ENCODE data around the gene HRAS. TPM values are rescaled to one million over a fixed set of nuclear protein-coding genes. Genes with fewer than 3 reads are reported as not detected.
"Not testable (repeated sequence)": the region's sequence is repeated elsewhere in the genome, so short reads cannot be mapped to it uniquely, and the experiment has no call there.

HRAS gene
- total RNA-seq, 3 donors from 2014 or later: 41.4 to 50.6 (median 50.1) TPM

DNA sequence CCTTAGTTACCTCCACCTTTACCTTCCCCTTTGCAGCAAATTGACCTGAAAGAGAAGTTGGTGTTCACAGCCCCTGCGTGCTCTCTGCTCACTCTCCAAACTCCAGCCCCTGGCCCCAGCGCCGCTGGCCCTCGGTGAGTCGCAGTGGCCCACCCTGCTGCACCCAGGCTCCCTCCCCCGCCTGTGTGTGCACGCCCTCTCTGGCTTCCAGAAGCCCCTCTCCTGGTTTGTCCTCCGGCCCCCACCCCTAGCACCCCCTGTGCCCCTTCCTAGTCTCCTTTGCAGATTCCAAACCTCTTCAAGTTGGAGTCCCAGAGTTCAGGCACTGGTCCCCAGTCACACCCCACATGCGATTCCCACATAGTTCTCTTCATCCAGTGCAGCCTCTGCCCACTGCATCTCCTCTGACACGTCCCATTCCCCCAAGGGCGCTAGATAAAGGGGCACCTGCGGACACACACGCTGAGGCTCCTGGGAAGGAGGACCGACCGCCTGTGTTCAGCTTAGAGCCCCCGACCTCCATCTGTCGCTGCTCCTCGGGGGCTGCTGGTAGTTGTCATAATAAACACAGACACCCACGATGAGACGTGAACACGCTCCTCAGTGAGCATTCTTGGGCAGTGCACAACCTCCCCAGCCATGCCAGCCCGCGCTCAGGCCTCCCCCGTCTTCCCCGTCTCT, 39.4 kb upstream of the HRAS start:
- peaks cover 33% of the 10 kb centered on the region for H3K4me1 ChIP-seq (ENCODE audit: low read depth)
- peak in 1 of 3 donors; percentile 66 for DNase-seq
- TF ChIP-seq, protein P1, sequence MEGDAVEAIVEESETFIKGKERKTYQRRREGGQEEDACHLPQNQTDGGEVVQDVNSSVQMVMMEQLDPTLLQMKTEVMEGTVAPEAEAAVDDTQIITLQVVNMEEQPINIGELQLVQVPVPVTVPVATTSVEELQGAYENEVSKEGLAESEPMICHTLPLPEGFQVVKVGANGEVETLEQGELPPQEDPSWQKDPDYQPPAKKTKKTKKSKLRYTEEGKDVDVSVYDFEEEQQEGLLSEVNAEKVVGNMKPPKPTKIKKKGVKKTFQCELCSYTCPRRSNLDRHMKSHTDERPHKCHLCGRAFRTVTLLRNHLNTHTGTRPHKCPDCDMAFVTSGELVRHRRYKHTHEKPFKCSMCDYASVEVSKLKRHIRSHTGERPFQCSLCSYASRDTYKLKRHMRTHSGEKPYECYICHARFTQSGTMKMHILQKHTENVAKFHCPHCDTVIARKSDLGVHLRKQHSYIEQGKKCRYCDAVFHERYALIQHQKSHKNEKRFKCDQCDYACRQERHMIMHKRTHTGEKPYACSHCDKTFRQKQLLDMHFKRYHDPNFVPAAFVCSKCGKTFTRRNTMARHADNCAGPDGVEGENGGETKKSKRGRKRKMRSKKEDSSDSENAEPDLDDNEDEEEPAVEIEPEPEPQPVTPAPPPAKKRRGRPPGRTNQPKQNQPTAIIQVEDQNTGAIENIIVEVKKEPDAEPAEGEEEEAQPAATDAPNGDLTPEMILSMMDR (IDR thresholded peaks at IDR 0.05): no peak
- no peaks in the 10 kb centered on the region for H3K9me3 ChIP-seq
- peak; percentile 5 for ATAC-seq
- no peak overlapping the region for H3K4me3 ChIP-seq
- no peaks in the 10 kb centered on the region for H3K36me3 ChIP-seq (ENCODE audit: low read depth)
- intact Hi-C loops (cut with DNase I, micrococcal nuclease): no loop called here

DNA sequence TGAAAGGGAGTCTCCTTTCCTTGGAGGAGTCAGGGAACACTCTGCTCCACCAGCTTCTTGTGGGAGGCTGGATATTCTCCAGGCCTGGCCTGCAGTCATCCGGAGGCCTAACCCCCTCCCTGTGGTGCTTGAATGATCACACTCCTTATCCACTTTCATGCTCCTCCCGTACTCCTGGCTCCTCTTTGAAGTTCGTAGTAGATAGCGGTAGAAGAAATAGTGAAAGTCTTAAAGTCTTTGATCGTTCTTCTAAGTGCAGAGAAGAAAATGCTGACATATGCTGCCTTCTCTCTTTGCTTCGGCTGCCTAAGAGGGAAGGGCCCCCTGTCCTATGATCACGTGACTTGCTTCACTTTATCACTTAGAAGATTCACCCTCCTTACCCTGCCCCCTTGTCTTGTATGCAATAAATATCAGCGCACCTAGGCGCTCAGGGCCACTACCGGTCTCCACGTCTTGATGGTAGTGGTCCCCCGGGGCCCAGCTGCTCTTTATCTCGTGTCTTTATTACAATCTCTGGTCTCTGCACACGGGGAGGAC, 38.7 kb upstream of the HRAS start:
- DNase-seq; H3K36me3 ChIP-seq (ENCODE audit: low read depth); H3K4me3 ChIP-seq; H3K9me3 ChIP-seq; ATAC-seq; intact Hi-C loops (cut with DNase I, micrococcal nuclease): not testable (repeated sequence)
- peaks cover 26% of the 10 kb centered on the region for H3K4me1 ChIP-seq (ENCODE audit: low read depth)

DNA sequence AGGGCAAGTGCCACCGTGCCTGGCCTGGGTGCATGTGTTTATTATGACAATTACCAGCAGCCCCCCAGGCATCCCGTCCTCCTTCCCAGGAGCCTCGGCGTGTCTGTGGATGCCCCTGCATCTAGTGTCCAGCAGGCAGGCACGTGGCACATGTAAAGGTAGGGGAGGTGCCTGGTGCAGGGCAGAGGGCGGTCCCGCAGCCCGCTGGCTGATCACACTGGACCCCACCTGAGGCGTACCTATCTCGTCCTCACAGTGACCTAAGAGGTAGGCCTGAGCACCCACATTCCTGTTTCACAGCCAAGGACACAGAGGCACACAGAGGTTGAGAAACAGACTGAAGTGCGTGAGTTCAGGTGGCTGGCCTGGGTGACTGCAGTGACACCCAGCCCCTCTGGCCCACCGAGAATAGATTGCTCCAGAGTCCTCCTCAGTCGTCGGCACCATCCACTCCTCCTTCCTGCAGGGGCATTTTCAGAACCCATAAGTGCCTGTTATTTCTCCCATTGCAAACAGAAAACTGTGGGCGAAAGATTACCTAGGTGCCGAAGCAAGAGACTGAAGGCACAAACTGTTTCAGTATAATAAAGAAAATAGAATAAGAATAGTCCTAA, 37.9 kb upstream of the HRAS start:
- Histone ChIP-seq H3K4me3 (no peak overlapping the region), H3K4me1 (ENCODE audit: low read depth) (peaks cover 23% of the 10 kb centered on the region), H3K9me3 (no peaks in the 10 kb centered on the region), H3K36me3 (ENCODE audit: low read depth) (peaks cover 2% of the 10 kb centered on the region)
- TF ChIP-seq, protein P1 (IDR thresholded peaks at IDR 0.05): no peak
- intact Hi-C loops (cut with DNase I, micrococcal nuclease): no loop called here
- DNase-seq: no peak
- no peak for ATAC-seq

DNA sequence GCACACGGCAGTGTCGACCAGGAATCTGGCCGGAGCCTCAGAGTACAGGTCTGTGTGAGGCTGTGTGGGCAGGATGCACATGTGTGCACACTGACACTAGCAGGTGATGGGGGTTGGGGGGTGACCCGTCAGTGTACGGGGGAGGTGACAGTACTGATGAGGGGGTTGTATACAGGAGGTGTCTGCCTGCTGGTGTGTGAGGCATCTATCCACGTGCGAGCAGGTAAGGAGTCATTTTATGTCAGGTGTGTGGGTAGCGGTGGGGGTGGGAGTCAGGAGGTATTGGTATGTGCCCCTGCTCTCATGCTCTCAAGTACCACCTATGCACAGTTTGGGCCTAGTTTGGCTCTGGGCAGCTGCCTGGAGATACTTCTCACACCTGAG, 36.4 kb upstream of the HRAS start:
- TF ChIP-seq, protein P1 (IDR thresholded peaks at IDR 0.05): no peak
- Histone ChIP-seq H3K36me3 (ENCODE audit: low read depth) (peaks cover 3% of the 10 kb centered on the region), H3K9me3 (no peaks in the 10 kb centered on the region), H3K4me1 (ENCODE audit: low read depth) (peaks cover 24% of the 10 kb centered on the region), H3K4me3 (no peak overlapping the region)
- intact Hi-C loops (cut with DNase I, micrococcal nuclease): no loop called here
- ATAC-seq: no peak
- DNase-seq: no peak

DNA sequence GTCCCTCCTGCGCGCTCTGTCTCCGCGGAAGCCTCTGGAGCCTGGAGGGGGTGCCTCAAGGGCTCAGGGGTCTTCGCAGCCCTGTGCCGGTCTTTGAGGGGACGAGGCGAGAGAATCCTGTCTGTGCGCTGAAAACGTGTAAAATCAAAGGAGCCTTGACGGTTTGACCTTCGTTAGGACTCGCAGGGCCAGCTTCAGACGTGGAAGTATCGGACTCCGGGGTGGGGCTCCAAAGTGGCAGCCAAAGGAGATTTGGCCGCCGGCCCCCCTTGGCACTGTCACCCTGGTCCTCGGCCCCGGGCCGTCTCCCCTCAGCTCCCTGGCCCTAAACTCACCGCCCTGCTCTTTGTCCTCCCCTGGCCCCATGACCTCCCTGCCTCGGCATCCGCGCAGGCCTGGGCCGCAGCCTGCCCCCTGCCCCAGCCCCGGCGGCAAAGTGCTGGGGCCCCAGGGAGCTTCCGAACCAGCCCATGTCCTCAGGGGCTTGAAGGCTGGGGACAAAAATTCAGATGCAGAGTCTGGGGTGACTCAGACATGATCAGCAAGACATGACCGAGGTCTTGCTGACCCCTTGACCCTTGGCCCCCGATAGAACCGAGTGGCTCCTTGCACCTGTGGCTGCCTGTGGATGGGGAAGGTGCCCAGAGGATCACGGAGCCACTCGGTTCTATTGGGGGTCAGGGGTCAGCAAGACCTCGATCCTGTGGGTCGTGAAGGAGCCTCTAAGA, 33.9 kb upstream of the HRAS start:
- DNase-seq (peak in 2 of 3 donors; percentile 64 to 70), ATAC-seq (no peak)
- Histone ChIP-seq H3K36me3 (ENCODE audit: low read depth) (peaks cover 3% of the 10 kb centered on the region), H3K4me1 (ENCODE audit: low read depth) (peaks cover 15% of the 10 kb centered on the region), H3K9me3 (no peaks in the 10 kb centered on the region), H3K4me3 (peak overlapping the region; percentile 40)
- TF ChIP-seq, protein P1 (IDR thresholded peaks at IDR 0.05): no peak
- intact Hi-C loops (cut with DNase I, micrococcal nuclease): no loop called here

All from mucosa of descending colon (tissue), 3 donors.